Chondrocyte (in vitro differentiated cells): ENCODE data around the gene KRT6B. TPM values are rescaled to one million over a fixed set of nuclear protein-coding genes. Genes with fewer than 3 reads are reported as not detected.

ENCODE experiments used
- DNase-seq: peaks from one replicate; pipeline ENCODE4 v3.0.0; 2021; ENCODE audit warnings: mixed read lengths, low spot score
- H3K27ac Mint-ChIP-seq: one replicate; pipeline ENCODE4 v1.8.0; 2021; ENCODE audit warnings: mild to moderate bottlenecking, moderate library complexity, mixed read lengths; ENCODE audit not compliant: unreplicated experiment
- H3K27me3 Mint-ChIP-seq: 2 replicates; pipeline ENCODE4 v1.8.0; 2021; ENCODE audit warnings: low read depth, mixed read lengths
- H3K36me3 Mint-ChIP-seq: 2 replicates; pipeline ENCODE4 v1.8.0; 2021; ENCODE audit warnings: low read depth, mixed read lengths
- H3K4me1 Mint-ChIP-seq: 2 replicates; pipeline ENCODE4 v1.8.0; 2021; ENCODE audit warnings: low read depth, mild to moderate bottlenecking, mixed read lengths
- H3K4me3 Mint-ChIP-seq: one replicate; pipeline ENCODE4 v1.8.0; 2021; ENCODE audit warnings: mild to moderate bottlenecking, moderate library complexity, mixed read lengths; ENCODE audit not compliant: unreplicated experiment
- H3K9me3 Mint-ChIP-seq: 2 replicates; pipeline ENCODE4 v1.8.0; 2021; ENCODE audit warnings: low read depth, mixed read lengths
- CTCF ChIP-seq: fragments of 200-600 bp; sonication (generic); IDR thresholded peaks from 2 replicates; pipeline ENCODE4 v1.5.0; 2021; ENCODE audit warnings: antibody characterized with exemption, mild to moderate bottlenecking, moderate library complexity
- total RNA-seq: library from RNA; stranded (reverse); gene quantifications from 3 replicates; pipeline ENCODE4 v1.2.1, GENCODE V29; 2021

KRT6B gene
- total RNA-seq, 1 donor from 2014 or later, result not detected

DNA sequence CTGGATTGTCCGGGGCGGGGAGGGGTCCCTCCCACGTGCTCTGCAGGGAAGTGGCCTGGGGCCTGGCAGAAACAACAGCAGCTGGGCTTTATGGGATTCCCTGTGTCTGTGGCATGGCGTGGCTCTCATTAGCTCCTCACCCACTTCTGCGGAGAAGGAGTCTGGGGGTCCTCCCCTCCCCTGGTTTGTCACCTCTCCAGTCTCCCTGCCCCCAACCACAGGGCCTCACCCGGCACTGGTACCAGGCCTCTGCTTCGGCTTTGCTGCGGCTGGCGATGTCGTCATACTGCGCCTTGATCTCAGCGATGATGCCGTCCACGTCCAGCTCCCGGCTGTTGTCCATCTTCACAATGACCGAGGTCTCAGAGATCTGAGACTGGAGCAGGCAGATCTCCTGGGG, 52.2 kb downstream of the KRT6B start:
- no peaks in the 10 kb centered on the region for H3K9me3 Mint-ChIP-seq
- H3K27ac Mint-ChIP-seq, result no peak overlapping the region
- no peak for TF ChIP-seq CTCF
- no peaks in the 10 kb centered on the region for H3K36me3 Mint-ChIP-seq
- no peaks in the 10 kb centered on the region for H3K4me1 Mint-ChIP-seq
- H3K4me3 Mint-ChIP-seq, result no peak overlapping the region
- peaks cover 42% of the 10 kb centered on the region for H3K27me3 Mint-ChIP-seq
- no peak for DNase-seq

DNA sequence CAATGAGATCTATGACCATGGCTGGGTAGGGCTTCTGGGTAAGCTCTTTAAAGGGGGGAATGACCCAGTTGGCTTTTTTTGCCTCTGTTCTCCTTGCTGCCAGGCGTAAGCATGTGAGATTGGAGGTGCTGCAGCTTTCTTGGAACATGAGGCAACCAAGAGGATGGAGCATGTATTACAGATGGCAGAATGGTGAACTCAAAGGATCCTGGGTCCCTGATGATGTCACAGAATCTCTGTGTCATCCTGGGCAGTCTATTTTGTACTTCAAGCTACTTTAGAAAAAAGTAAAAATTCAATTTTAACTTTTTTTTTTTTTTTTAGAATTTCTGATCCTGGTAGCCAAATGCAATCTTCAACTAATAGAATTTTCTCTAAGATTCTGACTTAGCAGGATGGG, 53.8 kb downstream of the KRT6B start:
- peaks cover 44% of the 10 kb centered on the region for H3K27me3 Mint-ChIP-seq
- no peak overlapping the region for H3K27ac Mint-ChIP-seq
- no peak for TF ChIP-seq CTCF
- no peaks in the 10 kb centered on the region for H3K9me3 Mint-ChIP-seq
- H3K4me1 Mint-ChIP-seq, result no peaks in the 10 kb centered on the region
- no peak for DNase-seq
- H3K36me3 Mint-ChIP-seq, result no peaks in the 10 kb centered on the region
- no peak overlapping the region for H3K4me3 Mint-ChIP-seq

- H3K27me3 Mint-ChIP-seq, result peaks cover 35% of the 10 kb centered on the region
- H3K4me1 Mint-ChIP-seq, result peaks cover 2% of the 10 kb centered on the region
- DNase-seq, result no peak
- no peaks in the 10 kb centered on the region for H3K9me3 Mint-ChIP-seq
- no peaks in the 10 kb centered on the region for H3K36me3 Mint-ChIP-seq
- no peak for TF ChIP-seq CTCF
- no peak overlapping the region for H3K27ac Mint-ChIP-seq
- no peak overlapping the region for H3K4me3 Mint-ChIP-seq
Observed at GRCh38 chr12:52396656-52397055, 55.3 kb downstream of the KRT6B start.

Other genes starting within 250 kb of the KRT6B start
- gene KRT7, start 218.9 kb downstream of the KRT6B start, total RNA-seq, result 187 to 277 TPM (median 266 TPM) in 3 replicates
- gene KRT86, start 177.5 kb downstream of the KRT6B start, total RNA-seq, result 0.44 to 0.92 TPM (median 0.67 TPM) in 3 replicates
- gene KRT81, start 160.6 kb downstream of the KRT6B start, total RNA-seq, result 1.1 to 2.2 TPM (median 1.3 TPM) in 3 replicates
- not detected in 3 replicates for gene KRT83, start 130.7 kb downstream of the KRT6B start, total RNA-seq
- not detected in 3 replicates for gene KRT85, start 84.7 kb downstream of the KRT6B start, total RNA-seq
- not detected in 3 replicates for gene KRT84, start 66.5 kb downstream of the KRT6B start, total RNA-seq
- gene KRT82, start 45.8 kb downstream of the KRT6B start, total RNA-seq, result not detected in 3 replicates
- not detected in 3 replicates for gene KRT75, start 17.8 kb downstream of the KRT6B start, total RNA-seq
- gene KRT6C, start 21.7 kb upstream of the KRT6B start, total RNA-seq, result not detected in 3 replicates
- not detected in 3 replicates for gene KRT6A, start 41.1 kb upstream of the KRT6B start, total RNA-seq
- gene KRT5, start 68.2 kb upstream of the KRT6B start, total RNA-seq, result not detected in 3 replicates
- gene KRT71, start 101.0 kb upstream of the KRT6B start, total RNA-seq, result not detected in 3 replicates
- gene KRT74, start 121.7 kb upstream of the KRT6B start, total RNA-seq, result not detected in 3 replicates
- not detected in 3 replicates for gene KRT72, start 149.3 kb upstream of the KRT6B start, total RNA-seq
- not detected in 3 replicates for gene KRT73, start 166.4 kb upstream of the KRT6B start, total RNA-seq
- gene KRT2, start 200.1 kb upstream of the KRT6B start, total RNA-seq, result not detected in 3 replicates
- not detected in 3 replicates for gene KRT1, start 228.3 kb upstream of the KRT6B start, total RNA-seq